GM18858 (cell line): ENCODE results near the gene BPIFB4.
"Not testable (repeated sequence)": the region's sequence is repeated elsewhere in the genome, so short reads cannot be mapped to it uniquely, and the experiment has no call there.

Experiments used
- ATAC-seq: cut with Tn5 transposase; IDR thresholded peaks from one replicate; pipeline ENCODE4 v1.9.1; 2021; ENCODE audit not compliant: unreplicated experiment

BPIFB4 gene

GRCh38 chr20:33115501-33115900, 36.1 kb downstream of the BPIFB4 start:
- not testable (repeated sequence) for ATAC-seq

- no peak for ATAC-seq
Measured at GRCh38 chr20:33119725-33120720, 40.6 kb downstream of the BPIFB4 start.

- ATAC-seq, result no peak
Measured at GRCh38 chr20:33120934-33121333, 41.5 kb downstream of the BPIFB4 start.

GRCh38 chr20:33122297-33122696, 42.9 kb downstream of the BPIFB4 start:
- ATAC-seq, result not testable (repeated sequence)

GRCh38 chr20:33124261-33124660, 44.8 kb downstream of the BPIFB4 start:
- no peak for ATAC-seq

GRCh38 chr20:33124994-33125393, 45.6 kb downstream of the BPIFB4 start:
- no peak for ATAC-seq

GRCh38 chr20:33125983-33126382, 46.5 kb downstream of the BPIFB4 start:
- no peak for ATAC-seq

- ATAC-seq, result no peak
Measured at GRCh38 chr20:33127422-33128097, 48.1 kb downstream of the BPIFB4 start.

- ATAC-seq, result no peak
Measured at GRCh38 chr20:33130568-33131061, 51.2 kb downstream of the BPIFB4 start.

- no peak for ATAC-seq
Measured at GRCh38 chr20:33131949-33132473, 52.6 kb downstream of the BPIFB4 start.

- no peak for ATAC-seq
Measured at GRCh38 chr20:33132513-33133372, 53.3 kb downstream of the BPIFB4 start.

GRCh38 chr20:33133373-33133941, 54.0 kb downstream of the BPIFB4 start:
- ATAC-seq, result no peak

- no peak for ATAC-seq
Measured at GRCh38 chr20:33137195-33137594, 57.8 kb downstream of the BPIFB4 start.

- no peak for ATAC-seq
Measured at GRCh38 chr20:33139467-33139866, 60.0 kb downstream of the BPIFB4 start.

GRCh38 chr20:33145521-33145920, 66.1 kb downstream of the BPIFB4 start:
- no peak for ATAC-seq

GRCh38 chr20:33147299-33147698, 67.9 kb downstream of the BPIFB4 start:
- ATAC-seq, result no peak

- no peak for ATAC-seq
Measured at GRCh38 chr20:33148040-33148439, 68.6 kb downstream of the BPIFB4 start.

- ATAC-seq, result no peak
Measured at GRCh38 chr20:33154252-33154651, 74.8 kb downstream of the BPIFB4 start.

GRCh38 chr20:33158637-33159385, 79.4 kb downstream of the BPIFB4 start:
- no peak for ATAC-seq

- ATAC-seq, result no peak
Measured at GRCh38 chr20:33159713-33160112, 80.3 kb downstream of the BPIFB4 start.
